ENCODE data around the gene TEPSIN.

Gene TEPSIN

DNA sequence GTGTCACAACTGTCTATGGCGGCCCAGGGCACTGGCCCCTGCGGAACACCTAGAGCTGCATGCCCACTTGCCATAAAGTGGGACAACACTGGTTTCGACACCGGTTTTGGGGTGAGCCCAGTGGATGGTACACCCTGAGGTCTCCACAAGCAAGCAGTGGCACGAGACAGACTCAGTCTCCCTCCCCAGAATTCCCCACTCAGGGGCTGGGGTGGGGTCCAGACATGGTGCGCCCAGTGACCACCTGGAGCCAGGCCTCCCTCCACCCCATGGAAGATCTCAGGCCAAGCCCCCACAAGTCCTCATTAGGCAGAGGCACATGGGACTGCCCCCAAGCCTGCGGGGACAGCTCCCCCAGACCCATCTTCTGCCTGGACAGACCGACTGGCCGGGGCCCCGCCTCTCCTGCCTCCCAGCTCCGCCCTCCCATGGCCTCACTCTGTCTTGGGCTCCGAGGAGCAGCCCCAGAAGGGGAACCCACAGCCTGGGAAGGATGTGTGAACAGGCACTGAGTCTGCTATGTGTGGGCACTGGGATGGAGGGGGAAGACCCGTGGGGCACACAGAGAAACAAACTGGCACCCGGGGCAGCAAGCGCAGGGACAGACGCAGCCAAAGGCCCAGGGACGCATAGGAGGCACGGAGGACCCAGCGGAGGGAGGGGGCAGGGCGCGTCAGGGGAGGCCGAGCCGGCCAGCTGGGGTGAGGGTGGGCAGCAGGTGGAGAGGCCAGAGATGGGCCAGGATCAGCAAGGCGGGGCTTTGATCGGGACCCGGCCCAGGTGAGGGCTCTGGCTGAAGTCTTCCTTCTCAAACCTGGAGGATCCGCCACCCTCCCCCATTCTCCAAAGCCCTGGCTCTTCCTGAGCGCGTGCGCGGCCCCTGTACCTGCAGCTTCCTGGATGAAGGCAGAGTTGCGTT lies 2.8 kb downstream of the TEPSIN start:
- TF ChIP-seq, protein P1, sequence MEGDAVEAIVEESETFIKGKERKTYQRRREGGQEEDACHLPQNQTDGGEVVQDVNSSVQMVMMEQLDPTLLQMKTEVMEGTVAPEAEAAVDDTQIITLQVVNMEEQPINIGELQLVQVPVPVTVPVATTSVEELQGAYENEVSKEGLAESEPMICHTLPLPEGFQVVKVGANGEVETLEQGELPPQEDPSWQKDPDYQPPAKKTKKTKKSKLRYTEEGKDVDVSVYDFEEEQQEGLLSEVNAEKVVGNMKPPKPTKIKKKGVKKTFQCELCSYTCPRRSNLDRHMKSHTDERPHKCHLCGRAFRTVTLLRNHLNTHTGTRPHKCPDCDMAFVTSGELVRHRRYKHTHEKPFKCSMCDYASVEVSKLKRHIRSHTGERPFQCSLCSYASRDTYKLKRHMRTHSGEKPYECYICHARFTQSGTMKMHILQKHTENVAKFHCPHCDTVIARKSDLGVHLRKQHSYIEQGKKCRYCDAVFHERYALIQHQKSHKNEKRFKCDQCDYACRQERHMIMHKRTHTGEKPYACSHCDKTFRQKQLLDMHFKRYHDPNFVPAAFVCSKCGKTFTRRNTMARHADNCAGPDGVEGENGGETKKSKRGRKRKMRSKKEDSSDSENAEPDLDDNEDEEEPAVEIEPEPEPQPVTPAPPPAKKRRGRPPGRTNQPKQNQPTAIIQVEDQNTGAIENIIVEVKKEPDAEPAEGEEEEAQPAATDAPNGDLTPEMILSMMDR (IDR thresholded peaks at IDR 0.05; ENCODE audit: borderline replicate concordance, insufficient read depth, low read depth, low read length) = no peak
- H3K4me3 ChIP-seq (ENCODE audit: low read depth, low read length) = no peak overlapping the region

DNA sequence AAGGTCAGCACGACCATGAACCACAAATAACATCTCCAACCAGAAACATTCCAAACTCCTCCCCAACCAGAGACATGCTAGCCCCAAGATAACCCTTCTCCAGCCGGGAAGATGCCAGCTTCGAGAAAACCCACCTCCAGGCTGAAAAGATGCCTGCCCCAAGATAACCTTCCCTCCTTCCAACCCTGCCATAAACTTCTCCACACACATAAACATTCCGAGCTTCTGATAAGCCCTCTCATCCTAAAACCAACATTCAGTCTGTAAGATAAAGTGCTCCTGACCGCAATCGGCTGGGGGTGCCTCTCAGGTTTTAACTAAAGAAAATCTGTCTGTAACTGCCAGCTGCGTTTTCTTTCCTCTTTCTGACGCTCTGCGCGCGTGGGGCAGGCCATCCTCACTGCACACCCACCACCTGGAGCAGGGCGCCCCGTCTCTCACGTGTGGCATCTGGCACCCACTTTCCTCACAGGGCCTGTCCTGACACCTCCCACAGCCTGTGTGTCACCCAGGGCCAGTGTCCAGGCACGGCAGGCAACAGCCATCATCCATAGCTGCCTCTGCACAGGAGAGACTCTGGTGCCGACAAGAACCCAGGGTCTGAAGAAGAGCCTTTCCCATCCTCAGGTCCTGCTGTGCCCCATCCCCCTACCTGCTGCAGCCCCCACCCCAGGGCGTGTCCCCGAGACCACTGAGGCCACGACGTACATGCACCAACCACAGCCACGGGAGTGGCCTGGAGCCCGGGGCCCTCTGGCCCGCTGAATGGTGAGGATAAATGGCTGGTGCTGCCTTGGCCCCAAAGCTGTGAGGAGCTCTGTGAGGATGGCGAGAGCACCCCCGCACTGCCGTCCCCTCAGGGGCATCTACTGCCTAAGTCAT lies 3.7 kb downstream of the TEPSIN start:
- TF ChIP-seq, protein P1 (IDR thresholded peaks at IDR 0.05; ENCODE audit: borderline replicate concordance, insufficient read depth, low read depth, low read length) = no peak
- no peak overlapping the region for H3K4me3 ChIP-seq (ENCODE audit: low read depth, low read length)

GRCh38 chr17:81234506-81234855 lies 4.4 kb downstream of the TEPSIN start:
- no peak overlapping the region for H3K4me3 ChIP-seq (ENCODE audit: low read depth, low read length)
- TF ChIP-seq, protein P1 (IDR thresholded peaks at IDR 0.05; ENCODE audit: borderline replicate concordance, insufficient read depth, low read depth, low read length) = no peak

- H3K4me3 ChIP-seq (ENCODE audit: low read depth, low read length) = no peak overlapping the region
- TF ChIP-seq, protein P1 (IDR thresholded peaks at IDR 0.05; ENCODE audit: borderline replicate concordance, insufficient read depth, low read depth, low read length) = no peak
Measured at GRCh38 chr17:81233811-81234505, 4.9 kb downstream of the TEPSIN start.

- H3K4me3 ChIP-seq (ENCODE audit: low read depth, low read length) = no peak overlapping the region
- TF ChIP-seq, protein P1 (IDR thresholded peaks at IDR 0.05; ENCODE audit: borderline replicate concordance, insufficient read depth, low read depth, low read length) = no peak
Measured at GRCh38 chr17:81233316-81233715, 5.5 kb downstream of the TEPSIN start.

DNA sequence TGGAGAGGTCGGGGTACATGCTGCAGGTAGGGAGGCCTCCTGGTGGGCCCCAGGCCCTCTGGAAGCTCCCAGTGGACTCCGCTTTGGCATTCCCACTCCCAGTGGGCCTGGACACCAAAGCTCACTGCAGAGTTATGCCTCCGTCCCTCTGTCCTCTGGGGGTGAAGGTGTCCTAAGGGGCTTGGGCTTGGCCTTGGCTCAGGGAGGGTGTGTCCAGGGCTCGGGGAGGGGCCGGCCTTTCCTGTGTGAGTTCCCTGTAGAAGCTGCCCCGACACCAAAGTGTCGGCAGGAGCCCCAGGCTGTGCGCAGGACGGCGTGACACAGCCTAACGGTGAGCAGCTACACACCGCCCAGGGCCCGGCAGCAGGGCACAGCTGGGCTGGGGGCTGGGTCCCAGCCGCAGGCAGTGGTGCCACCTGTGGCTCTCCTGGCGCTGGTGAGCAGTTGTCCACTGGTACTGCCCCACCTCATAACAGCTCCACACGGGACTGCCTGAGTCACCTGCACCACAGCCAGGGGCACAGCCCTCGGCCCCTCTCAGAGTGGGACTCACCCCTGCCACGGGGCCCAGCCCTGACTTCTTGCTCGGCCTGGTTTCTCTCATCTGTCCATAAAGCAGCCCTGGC lies 6.1 kb downstream of the TEPSIN start:
- no peak overlapping the region for H3K4me3 ChIP-seq (ENCODE audit: low read depth, low read length)
- TF ChIP-seq, protein P1 (IDR thresholded peaks at IDR 0.05; ENCODE audit: borderline replicate concordance, insufficient read depth, low read depth, low read length) = no peak

All from GM12875 (cell line).